Daoy (cell line): ENCODE measurements around the gene RPAP3. TPM values are rescaled to one million over a fixed set of nuclear protein-coding genes. Genes with fewer than 3 reads are reported as not detected.
"Not testable (repeated sequence)": the region's sequence is repeated elsewhere in the genome, so short reads cannot be mapped to it uniquely, and the experiment has no call there.

ENCODE experiments used
- DNase-seq: peaks from one replicate; pipeline ENCODE4 v3.0.0-alpha.2; 2015; ENCODE audit warnings: low read depth
- total RNA-seq: library from RNA; depleted of rRNA; stranded (reverse); fragments of >200 nt; shearing (Covaris generic); gene quantifications from 2 replicates; pipeline ENCODE4 v1.2.3, GENCODE V29; 2014

Gene RPAP3
- total RNA-seq, 1 experiment from 2014 or later = 58.5 TPM

DNA sequence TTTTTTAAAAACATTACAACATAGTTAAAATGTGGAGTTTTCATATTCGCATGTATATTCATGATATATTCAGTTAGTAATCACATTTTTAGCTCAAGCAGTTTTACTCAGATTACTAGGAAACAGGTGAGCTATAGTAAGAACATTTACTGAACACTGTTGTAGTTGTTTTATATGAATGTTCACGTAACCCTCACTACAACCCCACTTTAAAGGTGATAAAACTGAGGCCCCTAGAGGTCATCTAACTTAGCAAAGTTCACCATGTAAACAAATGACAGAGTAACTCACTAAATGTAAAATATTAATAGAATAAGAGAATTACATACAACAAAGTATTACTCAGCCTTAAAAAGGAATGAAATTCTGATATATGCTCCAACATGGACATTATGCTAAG is 26.0 kb downstream of the RPAP3 start:
- DNase-seq = no peak

DNA sequence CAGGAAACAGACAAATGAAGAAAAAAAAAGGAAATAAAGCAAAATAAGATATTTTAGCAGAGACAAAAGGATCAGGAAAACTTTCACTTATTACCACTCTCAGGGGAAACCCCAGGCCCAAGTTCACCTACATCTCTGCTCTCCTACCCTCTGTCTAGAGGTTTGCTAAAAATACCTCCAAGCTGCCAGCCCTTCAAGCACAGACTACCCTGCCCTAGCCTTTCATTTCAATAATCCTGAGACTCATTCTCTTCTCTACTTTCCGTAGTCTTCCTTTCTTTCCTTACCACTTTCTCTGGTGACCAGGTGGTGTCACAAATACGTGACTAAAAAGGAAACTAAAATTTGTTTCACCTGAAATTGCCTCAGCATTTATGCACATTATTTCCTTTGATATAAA is 33.8 kb downstream of the RPAP3 start:
- DNase-seq = no peak

DNA sequence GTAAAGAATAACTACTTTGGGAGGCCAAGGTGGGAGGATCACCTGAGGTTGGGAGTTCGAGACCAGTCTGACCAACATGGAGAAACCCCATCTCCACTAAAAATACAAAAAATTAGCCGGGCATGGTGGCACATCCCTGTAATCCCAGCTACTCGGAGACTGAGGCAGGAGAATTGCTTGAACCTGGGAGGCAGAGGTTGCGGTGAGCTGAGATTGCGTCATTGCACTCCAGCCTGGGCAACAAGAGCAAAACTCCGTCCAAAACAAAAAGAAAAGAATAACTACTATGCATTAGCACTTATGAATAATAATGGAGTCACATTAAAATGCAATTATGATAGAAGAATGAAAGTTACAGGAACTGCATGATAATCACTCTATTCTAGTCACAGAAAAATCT is 37.9 kb downstream of the RPAP3 start:
- not testable (repeated sequence) for DNase-seq

DNA sequence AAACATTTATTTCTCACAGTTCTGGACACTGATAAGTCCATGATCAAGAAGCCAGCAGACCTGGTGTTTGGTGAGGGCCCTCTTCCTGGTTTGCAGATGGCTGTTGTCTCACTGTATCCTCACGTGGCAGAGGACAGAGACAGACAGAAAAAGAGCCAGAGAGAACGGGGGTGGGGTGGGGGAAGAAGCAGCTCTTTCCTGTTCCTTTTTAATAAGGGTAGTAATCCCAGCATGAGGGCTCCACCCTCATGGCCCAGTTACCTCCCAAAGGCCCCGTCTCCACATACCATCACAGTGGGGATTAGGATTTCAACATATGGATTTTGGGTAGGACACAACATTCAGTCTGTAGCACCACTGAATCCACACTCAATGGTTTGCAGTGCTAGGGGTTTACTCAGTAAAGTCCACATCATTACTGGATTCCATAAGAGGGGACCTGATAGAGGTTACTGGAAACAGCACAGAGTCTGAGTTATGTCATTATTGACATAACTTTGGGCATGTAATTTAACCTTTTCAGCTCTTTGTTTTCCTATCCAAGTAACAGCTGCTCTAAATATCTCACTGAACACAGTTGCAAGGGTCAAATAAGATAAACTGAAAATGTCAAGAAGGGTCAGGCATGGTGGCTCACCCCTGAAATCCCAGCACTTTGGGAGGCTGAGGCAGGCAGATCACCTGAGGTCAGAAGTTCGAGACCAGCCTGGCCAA is 53.2 kb downstream of the RPAP3 start:
- DNase-seq = no peak

DNA sequence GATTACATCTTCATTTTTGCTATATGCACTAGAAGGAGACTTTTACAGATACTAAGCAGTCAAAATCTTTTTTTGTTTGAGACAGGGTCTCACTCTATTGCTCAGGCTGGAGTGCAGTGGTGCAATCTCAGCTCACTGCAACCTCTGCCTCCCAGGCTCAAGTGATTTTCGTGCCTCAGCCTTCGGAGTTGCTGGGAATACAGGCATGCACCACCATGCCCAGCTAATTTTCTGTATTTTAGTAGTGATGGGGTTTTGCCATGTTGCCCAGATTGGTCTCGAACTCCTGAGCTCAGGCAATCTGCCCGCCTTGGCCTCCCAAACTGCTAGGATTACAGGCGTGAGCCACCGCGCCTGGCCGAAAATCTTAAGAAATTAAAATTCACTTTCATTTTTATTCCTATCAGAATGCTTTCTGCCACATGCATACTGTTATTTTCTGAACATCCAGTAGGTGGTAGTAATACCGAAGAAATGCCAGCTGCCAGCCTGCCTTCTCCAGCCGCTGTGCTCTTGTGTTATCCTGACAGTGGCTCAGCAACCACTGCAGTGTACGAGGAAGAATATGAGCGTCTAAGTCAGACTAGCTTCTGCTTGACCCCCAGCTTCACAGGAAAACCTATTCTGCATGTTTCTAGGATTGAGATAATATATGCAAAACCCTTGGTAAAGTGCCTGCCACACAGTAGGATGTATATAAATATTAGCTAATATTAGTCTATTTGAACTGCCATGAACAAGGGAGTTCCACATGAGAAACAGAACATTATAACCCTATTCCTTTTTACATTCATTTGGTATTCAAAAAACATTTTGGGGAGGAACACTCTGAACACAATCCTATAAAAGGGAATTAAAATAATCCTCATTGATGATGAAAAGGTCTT is 54.2 kb downstream of the RPAP3 start:
- DNase-seq = peak; percentile 75

DNA sequence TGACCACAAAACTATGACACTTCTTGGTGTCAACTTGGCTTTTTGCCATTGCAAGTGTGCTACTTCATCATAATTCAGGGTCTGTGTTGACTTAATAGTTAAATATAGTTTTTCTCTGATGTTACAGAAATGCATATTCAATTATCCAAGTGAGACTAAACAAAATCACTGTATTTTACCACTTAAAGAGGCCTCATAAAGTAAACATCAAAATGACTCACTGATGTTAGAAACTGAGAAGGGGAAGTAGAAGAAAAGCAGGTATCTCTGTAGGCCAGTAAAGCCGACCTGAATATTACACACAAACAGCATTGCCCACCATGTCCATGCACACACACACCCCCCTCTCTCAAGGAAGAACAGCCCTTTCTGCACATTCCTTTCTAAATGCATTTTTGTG is 55.4 kb downstream of the RPAP3 start:
- no peak for DNase-seq

DNA sequence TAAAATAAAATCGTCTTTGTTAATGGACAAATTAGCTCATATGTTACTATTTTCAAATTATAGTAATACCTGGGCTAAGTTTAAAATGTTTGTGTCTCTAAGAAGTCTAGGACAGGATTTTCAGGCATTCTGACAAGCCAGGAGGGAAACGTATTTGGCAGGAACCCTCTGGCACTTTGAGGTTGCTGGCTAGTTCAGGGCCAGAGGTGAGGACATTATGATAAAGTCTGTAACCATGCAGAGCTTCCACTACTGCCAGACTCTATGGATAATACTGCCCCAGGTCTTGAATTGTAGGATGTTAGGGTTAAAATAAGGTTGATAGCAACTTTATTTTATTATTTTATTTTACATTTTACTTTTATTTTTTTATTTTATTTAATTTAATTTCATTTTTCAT is 56.4 kb downstream of the RPAP3 start:
- no peak for DNase-seq

DNA sequence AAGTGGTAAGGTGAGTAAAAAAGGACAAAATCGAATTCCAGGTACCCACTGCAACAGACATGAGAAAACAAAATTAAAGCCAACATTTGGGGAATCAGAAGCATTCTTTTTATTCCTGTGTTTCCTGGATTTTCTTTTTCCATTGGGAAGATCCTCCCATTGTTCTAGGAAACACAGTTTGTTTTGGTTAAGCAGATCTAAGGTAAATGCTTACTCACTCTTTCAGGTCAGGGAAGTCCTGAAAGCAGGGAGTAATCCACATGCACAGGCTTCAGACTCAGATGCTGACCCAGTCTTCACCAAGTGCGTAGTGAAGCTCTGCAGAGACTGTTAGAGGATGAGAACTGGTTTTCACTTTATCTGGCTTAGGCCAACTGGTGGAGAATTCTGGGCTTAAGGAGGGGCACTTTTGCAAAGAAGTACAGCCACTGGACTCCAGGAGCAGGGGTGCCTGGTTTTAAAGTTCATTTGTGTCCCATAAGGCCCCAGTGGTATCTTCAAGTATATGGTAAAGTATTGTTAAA is 57.7 kb downstream of the RPAP3 start:
- DNase-seq = no peak

DNA sequence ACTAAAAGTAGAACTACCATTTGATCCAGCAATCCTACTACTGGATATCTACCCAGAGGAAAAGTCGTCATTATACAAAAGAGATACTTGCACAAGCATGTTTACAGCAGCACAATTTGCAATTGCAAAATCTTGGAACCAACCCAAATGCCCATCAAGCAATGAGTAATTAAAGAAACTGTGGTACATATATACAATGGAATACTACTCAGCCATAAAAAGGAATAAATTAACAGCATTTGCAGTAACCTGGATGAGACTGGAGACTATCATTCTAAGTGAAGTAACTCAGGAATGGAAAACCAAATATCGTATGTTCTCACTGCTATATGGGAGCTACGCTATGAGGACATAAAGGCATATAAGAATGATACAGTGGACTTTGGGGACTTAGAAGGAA is 63.5 kb downstream of the RPAP3 start:
- DNase-seq = not testable (repeated sequence)

DNA sequence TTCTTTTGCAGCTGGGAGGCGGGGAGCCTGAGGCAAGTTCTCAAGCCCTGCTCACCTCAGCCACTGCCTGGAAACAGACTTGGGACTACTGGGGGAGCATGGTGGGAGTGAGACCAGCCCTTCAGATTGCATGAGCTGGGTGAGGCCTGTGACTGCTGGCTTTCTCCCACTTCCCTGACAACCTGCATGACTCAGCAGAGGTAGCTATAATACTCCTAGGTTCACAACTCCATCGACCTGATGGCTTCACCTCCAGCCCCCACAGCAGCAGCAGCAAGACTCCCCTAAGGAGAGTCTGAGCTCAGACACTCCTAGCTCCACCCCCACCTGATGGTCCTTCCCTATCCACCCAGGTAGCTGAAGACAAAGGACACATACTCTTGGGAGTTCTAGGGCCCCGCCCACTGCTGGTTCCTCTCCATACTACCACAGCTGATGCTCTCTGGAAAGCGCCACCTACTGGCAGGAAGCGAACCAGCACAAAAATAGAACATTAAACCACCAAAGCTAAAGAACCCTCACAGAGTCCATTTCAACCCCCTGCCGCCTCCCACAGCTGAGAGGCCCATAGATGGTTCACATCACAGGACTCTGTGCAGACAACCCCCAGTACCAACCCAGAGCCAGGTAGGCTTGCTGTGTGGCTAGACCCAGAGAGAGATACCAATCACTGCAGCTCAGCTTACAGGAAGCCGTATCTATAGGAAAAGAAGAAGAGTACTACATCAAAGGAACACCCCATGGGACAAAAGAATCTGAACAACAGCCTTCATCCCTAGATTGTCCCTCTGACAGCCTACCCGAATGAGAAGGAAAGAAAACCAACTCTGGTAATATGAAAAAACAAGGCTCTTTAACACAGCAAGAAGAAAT is 68.7 kb downstream of the RPAP3 start:
- peak; percentile 49 for DNase-seq

DNA sequence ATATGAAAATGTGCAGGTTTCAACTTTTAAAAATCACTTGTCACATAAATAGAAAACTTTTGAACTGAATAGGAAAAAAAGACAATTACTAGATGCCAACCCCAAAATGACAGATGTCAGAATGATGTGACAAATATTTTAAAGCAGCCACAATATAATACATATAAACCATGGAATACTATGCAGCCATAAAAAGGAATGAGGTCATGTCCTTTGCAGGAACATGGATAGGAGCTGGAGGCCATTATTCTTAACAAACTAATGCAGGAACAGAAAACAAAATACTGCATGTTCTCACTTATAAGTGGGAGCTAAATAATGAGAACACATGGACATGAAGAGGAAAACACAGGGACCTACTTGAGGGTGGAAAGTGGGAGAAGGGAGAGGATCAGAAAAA is 70.1 kb downstream of the RPAP3 start:
- DNase-seq = not testable (repeated sequence)

DNA sequence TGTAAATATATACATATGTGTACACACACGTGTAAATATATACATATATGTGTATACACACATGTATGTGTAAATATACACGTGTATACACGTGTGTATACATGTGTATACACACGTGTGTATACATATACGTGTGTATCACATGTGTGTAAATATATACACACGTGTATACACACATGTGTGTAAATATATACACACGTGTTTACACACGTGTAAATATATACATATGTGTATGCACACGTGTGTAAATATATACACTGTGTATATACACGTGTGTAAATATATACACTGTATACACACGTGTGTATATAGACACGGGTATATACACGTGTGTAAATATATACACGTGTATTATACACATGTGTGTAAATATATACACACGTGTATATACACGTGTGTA is 71.7 kb downstream of the RPAP3 start:
- no peak for DNase-seq

DNA sequence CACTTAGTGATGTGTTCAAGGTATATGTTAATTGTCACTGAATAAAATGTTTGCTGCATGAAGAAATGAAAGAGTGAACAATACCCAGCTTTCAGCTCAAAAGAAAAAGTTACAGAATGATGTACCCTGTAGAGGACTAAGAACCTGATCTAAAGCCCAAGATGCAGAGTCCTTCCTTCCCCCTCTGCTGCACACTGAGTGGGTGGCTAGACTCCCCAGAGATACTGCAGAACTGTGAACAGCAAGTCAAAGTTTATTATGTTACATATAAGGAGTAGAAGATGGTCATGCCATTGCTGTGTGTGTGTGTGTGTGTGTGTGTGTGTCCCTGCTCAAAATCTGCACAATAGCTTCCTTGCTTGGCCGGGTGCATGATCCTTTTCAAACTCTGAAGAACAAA is 83.9 kb downstream of the RPAP3 start:
- DNase-seq = no peak

DNA sequence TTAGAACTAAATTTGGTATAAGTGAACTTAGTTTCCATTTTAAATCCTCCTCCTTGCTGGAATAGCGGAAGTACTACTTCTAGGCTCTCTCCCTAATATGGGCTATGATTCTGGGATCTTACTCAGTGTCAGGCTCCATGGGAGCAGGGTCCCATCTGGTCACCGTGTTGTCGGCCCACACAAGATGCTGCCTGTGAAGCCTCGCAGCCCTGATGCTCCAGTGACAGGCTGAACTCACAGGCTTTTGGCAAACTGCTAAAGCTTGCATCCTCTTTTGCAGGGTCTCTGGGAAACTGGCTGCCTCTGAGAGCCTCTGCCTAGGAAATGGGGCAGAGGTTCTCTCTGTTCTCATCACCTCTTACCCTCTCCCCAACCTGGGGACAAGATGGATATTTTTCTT is 88.4 kb downstream of the RPAP3 start:
- no peak for DNase-seq

DNA sequence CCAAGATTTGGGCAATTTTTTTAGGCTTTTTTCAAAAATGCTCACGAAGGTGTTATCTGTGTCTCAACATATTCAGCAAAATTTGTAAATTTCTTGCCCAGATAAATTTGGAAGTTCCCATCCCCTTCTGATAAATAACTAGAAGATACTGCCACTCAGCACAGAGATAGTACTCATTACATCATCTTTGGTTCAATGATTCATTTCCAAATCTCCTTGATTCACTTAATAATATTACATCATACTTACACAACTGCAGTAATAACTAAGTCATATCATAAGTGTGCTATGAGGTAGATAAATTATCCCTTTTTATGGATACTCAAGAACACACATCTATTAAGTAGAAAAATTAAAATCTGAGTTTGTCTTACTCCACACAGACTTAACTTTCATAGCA is 89.4 kb downstream of the RPAP3 start:
- DNase-seq = no peak

DNA sequence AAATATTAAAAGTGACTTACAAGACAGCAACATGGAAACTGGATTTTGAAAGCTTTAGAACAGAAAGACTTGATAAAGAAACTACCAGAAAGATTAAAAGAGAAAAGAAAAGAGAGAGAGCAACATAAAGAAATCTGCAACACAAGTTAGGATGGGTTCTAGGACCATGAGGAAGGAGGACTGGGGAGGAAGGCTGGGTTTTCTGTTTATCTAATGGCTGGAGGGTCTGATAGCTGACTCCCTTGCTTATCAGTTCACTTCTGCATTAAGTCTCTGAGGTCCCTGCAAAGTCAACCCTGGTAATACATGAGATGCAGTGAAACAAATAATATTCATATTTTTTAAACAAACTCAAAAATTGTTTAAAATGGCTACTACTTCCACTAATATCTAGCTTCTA is 90.1 kb downstream of the RPAP3 start:
- no peak for DNase-seq

DNA sequence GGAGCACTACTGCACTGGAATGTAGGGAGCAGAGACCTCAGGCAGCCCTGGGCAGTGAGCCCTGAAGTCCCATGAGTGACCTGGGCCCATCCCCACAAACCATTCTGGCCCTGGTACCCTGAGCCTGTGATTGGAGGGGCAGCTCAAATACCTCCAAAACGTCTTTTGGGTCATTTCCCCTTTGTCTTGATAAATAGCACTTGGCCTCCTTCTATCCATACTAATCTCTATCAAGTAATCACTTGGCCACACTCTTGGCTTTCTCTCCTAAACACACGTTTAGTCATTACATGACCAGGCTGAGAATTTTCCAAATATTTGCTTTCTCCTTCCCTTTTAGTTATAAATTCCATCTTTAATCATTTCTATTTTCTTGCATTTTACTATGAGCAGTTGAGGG is 91.3 kb downstream of the RPAP3 start:
- no peak for DNase-seq

DNA sequence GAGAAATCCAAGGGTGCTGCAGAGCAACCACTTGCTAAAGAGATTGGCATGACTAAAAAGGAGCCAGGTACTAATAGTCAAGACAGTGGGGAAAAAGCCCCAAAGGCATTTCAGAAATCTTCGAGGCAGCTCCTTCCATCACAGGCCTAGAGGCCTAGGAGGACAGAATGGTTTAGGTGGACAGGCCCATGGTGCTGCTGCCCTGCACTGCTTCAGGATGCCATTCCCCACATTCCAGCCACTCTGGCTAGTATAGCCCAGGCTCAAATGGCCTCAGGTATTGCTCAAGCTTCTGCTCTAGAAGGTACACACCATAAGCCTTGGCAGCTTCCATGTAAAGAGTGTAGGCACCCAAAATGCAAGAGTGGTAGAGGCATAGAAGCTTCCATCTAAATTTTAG is 92.9 kb downstream of the RPAP3 start:
- DNase-seq = no peak

DNA sequence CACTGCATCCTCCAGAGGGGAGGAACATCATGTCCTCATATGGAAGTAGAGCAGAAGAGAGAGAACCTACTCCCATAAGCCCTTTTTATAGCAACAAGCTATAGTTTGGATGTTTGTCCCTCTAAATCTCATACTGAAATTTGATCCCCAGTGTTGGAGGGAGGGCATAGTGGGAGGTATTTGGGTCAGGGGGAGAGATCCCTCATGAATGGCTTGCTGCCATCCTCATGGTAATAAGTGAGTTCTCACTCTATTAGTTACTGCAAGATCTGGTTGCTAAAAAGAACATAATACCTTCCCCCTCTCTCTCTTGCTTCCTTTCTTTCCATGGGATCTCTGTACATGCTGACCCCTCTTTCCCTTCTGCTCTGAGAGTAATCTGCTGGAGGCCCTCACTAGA is 93.9 kb downstream of the RPAP3 start:
- no peak for DNase-seq
